Glomerular endothelial cell (primary cell): ENCODE data around the gene HAND2. TPM values are rescaled to one million over a fixed set of nuclear protein-coding genes. Genes with fewer than 3 reads are reported as not detected.

Source experiments
- DNase-seq: peaks from one replicate; pipeline ENCODE4 v3.0.0-alpha.2; 2011; ENCODE audit warnings: low read depth, low spot score; ENCODE audit errors: extremely low read depth
- total RNA-seq: library from RNA; depleted of rRNA; stranded (reverse); fragments of >200 nt; gene quantifications from 2 replicates; pipeline ENCODE4 v1.2.3, GENCODE V29; 2015

The HAND2 gene
- total RNA-seq, 1 donor from 2014 or later: not detected

DNA sequence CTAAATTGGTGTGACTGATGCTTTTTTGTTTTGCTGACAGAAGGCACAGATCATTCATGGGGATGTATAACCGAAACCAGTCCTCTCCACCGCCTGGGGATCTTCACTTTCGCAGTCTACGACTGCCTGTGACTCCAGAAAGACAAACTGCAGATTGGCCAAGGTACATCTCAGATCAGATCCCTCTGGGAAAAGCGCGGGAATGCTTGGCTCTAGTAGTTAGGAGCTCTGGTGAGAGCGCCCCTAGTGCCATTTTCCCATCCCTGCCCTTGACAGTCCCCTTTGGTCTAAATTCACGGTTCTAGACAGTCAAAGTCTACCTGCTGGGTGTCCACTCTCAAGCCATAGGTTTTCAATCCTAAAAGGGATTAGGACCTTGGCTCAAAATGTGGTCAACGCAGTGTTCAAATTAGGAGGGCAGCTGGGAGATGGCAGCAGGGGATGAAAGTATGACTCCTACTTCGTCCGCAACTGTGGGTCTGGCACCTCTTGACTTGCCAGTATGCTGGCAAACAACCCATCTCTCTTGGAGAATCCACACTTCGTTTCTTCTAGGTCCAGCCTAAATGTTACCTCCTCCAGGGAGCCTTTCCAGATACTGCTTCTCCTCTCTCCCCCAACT lies 6.9 kb upstream of the HAND2 start:
- DNase-seq: no peak

- no peak for DNase-seq
These were observed 5.9 kb upstream of the HAND2 start for GRCh38 chr4:173535957-173536356.

- no peak for DNase-seq
These were observed 5.3 kb upstream of the HAND2 start for GRCh38 chr4:173535165-173535902.

DNA sequence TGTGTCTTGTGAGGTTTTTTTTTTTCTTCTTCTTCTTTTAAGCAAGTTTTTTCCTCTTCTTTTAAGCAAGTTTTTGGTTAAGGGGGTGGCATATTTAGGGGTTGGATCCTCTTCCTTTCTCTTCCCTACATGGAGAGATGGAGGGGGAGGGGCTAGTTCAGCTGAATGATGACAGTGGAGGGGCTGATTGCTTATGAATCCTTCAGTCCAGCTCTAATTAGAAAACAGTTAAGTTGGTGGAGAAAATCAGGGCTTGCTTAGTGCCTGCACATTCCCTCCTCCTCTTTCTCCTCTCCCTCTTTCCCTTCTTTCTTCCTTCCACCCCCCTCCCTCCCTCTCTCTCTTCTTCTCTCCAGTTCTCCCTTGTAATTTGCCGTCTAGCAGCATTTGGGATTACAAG lies 4.4 kb upstream of the HAND2 start:
- DNase-seq: no peak

DNA sequence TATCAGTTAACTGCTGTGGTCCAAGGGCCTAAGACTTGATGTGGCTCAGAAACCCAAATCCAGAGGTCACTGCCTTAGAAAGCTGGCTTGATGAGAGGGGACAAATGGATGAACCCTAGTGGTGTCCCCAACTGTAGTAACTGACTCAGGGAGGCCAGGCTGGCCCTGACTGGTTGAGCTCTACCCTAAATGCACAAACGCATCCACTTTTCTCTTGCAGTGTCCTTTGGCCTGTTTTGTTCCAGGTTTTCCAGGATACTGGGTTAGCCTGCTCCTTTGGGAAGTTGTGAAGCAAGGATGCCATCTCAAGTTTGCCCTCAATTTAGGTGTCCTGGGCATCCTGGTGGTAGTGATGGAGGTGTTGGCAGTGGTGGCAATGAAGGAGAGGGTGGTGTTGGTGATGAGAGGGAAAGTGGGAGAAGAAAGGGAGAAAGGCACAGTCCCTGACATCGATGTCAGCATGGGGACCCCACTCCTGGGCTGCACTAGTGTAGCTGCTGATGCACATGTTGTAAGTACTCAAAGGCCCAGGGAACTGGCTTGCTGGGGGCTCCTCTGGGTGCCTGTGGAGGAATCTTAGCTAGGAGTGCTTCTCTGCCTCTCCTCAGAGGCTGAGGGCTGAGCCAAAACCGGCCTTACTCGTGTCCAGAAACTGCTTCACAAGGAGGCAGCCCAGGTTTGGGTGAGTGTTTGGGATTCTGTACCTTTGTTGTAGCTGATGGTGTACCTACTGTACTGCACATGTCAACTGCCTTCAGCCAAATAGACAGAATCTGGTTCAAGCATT lies 2.9 kb upstream of the HAND2 start:
- no peak for DNase-seq

DNA sequence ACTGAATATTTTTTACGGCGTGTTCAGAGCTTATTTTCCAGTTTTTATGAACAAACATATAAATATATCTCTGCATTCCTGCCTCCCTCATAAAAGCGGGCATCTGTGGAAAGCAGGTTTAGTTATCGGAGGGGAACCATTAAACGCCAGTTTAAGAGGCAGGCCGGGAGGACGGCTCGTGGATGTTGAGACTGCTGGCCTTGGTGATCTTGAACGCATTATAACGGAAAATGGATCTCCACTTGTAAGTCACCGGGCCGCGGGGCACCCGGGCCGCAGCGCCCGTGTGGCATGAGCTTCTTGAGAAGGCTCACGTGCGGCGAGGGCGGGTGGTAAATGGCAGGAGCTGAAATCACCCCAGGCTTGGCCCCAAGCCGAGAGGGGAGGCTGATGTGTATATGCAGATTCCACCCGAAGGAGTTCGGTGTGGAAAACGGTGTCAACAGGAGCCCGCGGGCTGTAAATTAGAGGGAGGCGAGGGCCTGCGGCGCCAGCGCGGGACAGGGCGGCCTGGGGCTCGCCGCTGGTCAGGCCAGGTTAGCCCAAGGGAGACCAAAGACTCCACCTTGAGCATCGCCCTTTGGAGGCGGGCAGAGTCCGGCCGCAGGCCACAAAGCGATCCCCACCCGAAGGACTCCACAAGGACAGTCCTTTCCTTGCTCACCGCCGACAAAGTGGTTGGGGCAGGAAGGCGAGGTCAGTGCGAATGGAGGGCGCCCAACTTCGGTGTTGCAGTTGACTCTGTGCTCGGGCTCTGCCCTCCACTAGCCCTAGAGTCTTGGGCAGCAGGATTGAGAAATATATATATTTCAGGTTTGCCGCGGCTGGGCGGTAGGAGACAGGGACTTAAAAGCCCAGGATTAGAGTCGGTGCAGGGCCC lies 1.3 kb upstream of the HAND2 start:
- no peak for DNase-seq

GRCh38 chr4:173530326-173531085 lies 477 bp upstream of the HAND2 start:
- no peak for DNase-seq

DNA sequence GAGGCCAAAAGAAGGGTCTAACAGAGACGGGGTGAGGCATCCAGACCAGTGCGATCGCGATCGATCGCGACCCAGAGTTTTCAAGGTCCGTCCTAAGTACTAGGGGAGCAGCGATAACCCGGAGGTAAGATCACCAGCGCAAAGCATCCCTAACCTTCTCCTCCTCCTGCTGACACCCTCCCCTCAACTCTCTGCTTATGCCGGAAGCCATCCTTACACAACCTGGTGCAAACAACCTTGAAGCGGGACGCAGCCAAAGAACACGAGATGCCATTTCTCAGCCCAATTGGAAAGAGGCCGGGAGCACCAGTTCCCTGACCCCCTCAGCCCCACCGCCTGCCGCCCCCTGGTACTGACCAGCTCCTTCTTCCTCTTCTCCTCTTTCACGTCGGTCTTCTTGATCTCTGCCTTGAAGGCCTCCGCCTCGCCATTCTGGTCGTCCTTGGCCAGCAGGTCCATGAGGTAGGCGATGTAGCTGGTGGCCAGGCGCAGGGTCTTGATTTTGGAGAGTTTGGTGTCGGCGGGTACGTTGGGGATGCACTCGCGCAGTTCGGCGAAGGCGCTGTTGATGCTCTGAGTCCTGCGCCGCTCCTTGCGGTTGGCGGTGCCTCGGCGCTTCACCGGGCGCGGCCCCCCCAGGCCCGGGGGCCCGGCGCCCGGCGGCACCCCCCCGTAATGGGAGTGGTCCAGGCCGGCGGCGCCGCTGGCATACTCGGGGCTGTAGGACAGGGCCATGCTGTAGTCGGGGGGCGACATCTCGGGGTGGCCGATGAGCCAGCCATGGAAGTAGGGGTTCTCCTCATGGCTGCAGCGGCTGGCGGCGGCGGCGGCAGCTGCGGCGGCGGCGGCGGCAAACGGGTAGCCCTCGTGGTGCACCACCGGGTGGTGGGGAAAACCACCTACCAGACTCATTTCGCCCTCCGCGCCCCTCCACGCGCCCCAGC lies 1.4 kb downstream of the HAND2 start:
- DNase-seq: no peak

DNA sequence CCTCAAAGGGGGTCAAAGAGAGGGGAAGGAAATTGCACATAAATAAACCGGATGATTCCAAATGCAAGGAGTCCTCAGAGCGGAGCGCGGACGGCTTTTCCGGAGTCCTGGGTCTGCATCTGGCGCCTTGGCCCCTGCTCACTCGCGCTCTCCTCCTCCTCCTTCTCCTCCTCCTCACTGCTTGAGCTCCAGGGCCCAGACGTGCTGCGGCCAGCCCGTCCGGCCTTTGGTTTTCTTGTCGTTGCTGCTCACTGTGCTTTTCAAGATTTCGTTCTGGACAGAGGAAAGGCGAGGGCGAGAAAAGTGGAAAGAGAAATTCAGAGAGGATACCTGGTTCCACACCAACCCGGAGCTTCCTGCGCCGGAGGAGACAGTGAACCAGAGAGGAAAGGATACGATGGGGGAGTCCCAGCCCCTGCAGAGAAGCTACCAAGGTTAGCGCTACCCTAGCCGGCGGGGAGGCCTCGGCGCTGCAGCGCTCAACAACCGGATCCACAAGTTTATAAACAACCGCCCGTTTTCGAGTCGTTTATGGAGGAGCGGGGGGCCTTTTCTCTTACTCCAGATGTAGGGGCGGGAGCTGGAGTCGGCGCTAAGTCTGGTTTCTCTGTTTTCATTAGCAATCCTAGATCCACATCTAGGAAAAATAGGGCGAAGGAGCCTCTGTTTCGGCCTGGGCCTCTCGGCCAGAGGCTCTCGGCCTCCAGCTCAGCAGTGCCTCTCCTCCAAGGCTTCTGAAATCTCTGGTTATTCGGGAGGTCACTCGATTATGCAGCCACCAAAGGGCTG lies 2.7 kb downstream of the HAND2 start:
- DNase-seq: no peak

GRCh38 chr4:173526724-173527102 lies 3.3 kb downstream of the HAND2 start:
- DNase-seq: no peak

- DNase-seq: no peak
These were observed 4.0 kb downstream of the HAND2 start for GRCh38 chr4:173526027-173526482.

DNA sequence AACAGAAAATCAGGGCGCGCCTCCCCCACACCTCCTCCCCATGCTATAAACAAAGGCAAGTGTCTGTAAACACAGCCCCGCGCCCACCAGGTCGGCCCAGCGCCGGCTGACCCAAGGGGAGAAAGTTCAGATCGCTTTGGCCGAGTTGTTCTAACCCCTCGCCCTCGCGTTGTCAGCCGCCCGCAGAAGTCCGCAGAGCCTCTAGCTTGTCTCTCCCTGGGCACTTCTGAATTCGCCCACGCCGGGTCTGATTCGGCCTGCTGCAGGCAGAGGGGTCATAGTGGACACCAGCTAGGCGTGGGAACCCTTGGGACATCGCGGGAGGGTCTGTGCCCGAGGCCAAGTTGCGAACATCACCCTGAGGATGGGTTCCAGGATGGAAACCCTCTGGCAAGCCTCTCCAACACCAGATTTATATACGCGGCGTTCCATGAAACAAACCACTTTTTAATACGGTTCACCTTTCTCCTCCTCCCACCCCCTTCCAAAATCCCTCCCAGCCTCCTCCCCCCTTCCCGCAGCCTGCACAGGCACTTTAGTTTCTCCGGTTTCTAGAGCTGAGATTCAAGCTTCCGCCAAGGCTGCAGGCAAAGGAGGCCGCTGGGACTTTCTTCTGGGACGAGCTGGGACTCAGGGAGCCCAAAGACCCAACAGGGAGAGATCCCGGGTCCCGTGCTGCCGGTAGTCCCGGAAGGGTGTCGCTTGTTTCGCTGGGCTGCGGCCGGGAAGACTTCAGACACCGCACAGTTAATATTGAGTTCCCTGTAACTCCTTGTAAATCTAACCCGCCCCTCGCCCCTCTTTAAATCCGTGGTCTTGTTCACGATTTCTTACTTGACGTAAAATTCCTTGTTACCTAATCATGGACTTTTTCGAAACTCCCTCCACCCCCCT lies 4.7 kb downstream of the HAND2 start:
- no peak for DNase-seq

DNA sequence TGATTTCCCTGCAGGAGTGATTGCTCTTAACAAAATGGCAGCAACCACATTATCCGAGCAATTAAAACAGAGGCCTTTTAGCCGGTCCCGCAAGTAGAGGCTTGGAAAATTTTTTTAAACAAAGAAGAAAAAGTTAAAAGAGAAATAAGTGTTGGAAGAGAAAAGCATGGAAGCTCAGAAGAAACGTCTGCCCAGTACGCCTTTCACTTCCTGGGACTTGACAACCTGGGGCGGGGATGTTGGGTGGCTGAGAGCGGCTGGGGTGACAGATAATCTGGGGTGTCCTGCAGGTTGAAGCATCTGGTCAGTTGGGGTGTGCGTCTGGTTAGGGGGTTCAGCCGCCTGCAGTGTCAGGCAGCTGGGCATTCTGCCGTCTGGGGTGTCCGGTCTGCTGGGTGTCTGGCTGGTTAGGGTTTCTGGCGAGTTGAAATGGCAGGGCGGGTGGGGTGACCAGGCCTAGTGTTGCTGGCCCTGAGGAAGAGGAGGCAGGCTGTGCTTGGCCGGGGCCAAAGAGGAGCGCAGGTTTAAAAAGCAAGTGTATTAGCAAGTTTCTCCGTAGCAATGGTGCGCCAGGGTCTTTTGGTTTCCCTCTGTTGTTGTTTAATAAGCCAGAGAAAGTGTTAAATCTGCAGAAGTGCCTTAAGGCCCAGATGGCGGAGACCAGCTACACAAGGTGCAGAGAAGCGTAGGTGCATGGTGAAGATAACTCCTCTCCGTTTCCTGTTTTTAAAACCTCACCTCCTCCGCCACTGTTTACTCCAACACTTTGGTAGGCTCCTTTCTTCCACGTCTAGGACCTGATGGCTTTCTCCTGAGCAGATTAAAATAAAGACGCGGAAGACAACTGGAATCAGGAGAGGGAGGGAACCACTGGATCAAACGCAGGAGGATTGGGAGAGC lies 5.6 kb downstream of the HAND2 start:
- DNase-seq: no peak

- DNase-seq: no peak
These were observed 7.1 kb downstream of the HAND2 start for GRCh38 chr4:173522951-173523395.

DNA sequence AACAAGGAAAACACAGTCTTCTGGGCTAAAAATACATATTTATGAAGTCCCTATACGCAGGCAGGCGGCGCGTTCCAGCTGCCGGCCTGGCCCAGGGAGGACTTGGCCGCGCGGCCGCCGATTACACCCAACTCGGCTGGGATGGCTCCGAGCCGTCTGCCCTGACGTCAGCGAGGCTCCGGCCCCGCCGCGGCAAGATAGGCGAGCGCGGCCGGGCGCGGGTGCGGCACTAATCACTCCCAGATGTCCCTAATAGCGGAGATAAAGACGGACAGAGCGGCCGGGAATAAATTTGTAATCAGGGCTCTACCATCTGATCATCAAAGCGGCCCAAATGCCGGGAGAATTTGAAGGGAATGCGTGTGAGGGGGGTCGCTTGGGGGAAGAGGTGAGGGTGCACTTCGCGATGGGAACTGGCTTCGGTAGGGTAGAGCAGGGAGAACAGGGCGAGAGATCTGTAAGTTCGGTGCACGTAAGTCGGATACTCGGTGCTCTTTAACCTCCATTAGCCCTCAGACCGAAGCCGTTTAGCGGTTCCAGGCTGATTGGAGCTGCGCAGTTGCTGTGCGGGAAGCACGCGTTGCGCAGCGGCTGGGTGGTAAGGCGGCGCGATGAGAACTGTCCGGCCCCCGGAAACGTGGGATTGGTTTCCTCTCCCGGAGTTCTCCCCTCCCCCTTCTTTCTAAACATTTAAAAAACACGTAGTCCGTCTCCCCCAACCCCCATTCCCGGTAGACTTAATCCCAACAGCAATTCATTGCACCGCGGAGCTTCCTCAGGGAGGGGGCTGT lies 7.7 kb downstream of the HAND2 start:
- no peak for DNase-seq
